Measurements from ENCODE around the gene GLIS1. TPM values are rescaled to one million over a fixed set of nuclear protein-coding genes. Genes with fewer than 3 reads are reported as not detected.

GLIS1 gene
- total and polyA plus RNA-seq, 2 of the 8 experiments (the other 6 are each of a cell fraction or from before 2014, with no cell fraction given), result 0.15 to 0.22 TPM

- Histone ChIP-seq H2AK5ac (ENCODE audit: low read depth, low read length) (no peak overlapping the region), H3K36me3 (ENCODE audit: control insufficient read depth in 2 of 4, insufficient read depth in 4 of 4, low read length in 3 of 4) (peaks cover 2 to 25% (median 8%) of the 10 kb centered on the region in 4 experiments; a peak in 4 of 8 replicates), H2BK5ac (ENCODE audit: low read depth, low read length) (no peak overlapping the region), H4K5ac (ENCODE audit: insufficient read length, low read depth, low read length) (no peak overlapping the region), H3K56ac (replicated peaks; ENCODE audit: insufficient read length, low read depth, low read length) (no peak overlapping the region), H3K4me2 (ENCODE audit: insufficient read depth in 1 of 2, low read depth in 2 of 2, low read length in 2 of 2) (no peak overlapping the region), H3K4ac (replicated peaks; ENCODE audit: insufficient read length, low read depth, low read length) (no peak overlapping the region), H2BK20ac (ENCODE audit: low read length) (no peak overlapping the region), H3K79me1 (ENCODE audit: low read depth, low read length) (no peaks in the 10 kb centered on the region), H3K27ac (ENCODE audit: low read depth, low read length) (no peak overlapping the region), H3K18ac (ENCODE audit: extremely low read depth, low read length) (no peak overlapping the region), H3K14ac (ENCODE audit: insufficient read length) (no peak overlapping the region), H3K79me2 (ENCODE audit: control insufficient read depth in 1 of 2, insufficient read depth in 2 of 2, low read length in 2 of 2) (no peaks in the 10 kb centered on the region), H2BK120ac (replicated peaks; ENCODE audit: low read depth, low read length) (no peak overlapping the region), H4K91ac (replicated peaks; ENCODE audit: insufficient read length, low read length) (no peak overlapping the region), H2BK15ac (ENCODE audit: low read length) (no peak overlapping the region), H3K4me1 (replicated peaks in 1 of 4; ENCODE audit: control insufficient read depth in 3 of 4, insufficient read depth in 4 of 4, low read length in 3 of 4) (no peaks in the 10 kb centered on the region; a peak in 1 of 7 replicates), H2BK12ac (ENCODE audit: low read depth, low read length) (no peak overlapping the region), H2AFZ (ENCODE audit: low read length) (no peak overlapping the region), H3K9me3 (ENCODE audit: insufficient read depth in 2 of 2, low read depth in 1 of 2, low read length in 1 of 2) (no peaks in the 10 kb centered on the region), H3K4me3 (ENCODE audit: extremely low read depth in 1 of 4, insufficient read depth in 2 of 4, low read depth in 3 of 4, low read length in 4 of 4) (no peak overlapping the region), H3K27me3 (replicated peaks in 1 of 4; ENCODE audit: control insufficient read depth in 3 of 4, extremely low read depth in 1 of 4, insufficient read depth in 3 of 4, low read length in 3 of 4) (no peaks in the 10 kb centered on the region), H3K9ac (replicated peaks in 1 of 4; ENCODE audit: extremely low read depth in 1 of 4, low read depth in 3 of 4, low read length in 3 of 4) (no peak overlapping the region), H3K23ac (ENCODE audit: insufficient read length) (no peak overlapping the region), H4K20me1 (replicated peaks in 1 of 2; ENCODE audit: control insufficient read depth in 1 of 2, insufficient read depth in 2 of 2, low read length in 2 of 2) (no peaks in the 10 kb centered on the region), H3K23me2 (ENCODE audit: low read depth, low read length) (no peaks in the 10 kb centered on the region), H4K8ac (ENCODE audit: extremely low read depth, insufficient read depth, low read length) (no peak overlapping the region)
- WGBS, 2 experiments (ENCODE audit: extremely low coverage in 1 of 2, insufficient coverage in 1 of 2, insufficient read length in 1 of 2, insufficient replicate concordance in 2 of 2, low coverage in 1 of 2, low lambda C conversion rate in 2 of 2, missing lambda C conversion rate in 1 of 2), result 93% methylated on average over 1 of the region's 1 CpG; no CpG with 5 or more reads in 1 of the 2 experiments
- FAIRE-seq (no peak), DNase-seq (ENCODE audit: low read depth in 1 of 2, low spot score in 2 of 2) (no peak)
- ChIA-PET POLR2A (ENCODE audit: partially characterized antibody) (interaction anchor here (1.1 kb wide), 1 partner anchor 11 kb away, joined by 3 read pairs; no protein-coding TSS in a partner anchor), CTCF (ENCODE audit: partially characterized antibody) (interaction anchor here (1.0 to 4.1 kb wide), 3 partner anchors 9 to 281 kb away, joined by 3 to 23 read pairs (median 6); no protein-coding TSS in a partner anchor)
- no peak for TF ChIP-seq YY1 (IDR thresholded peaks at IDR 0.05; ENCODE audit: low read depth, low read length)
Observed at GRCh38 chr1:53765657-53766056, 26.7 kb upstream of the GLIS1 start.

Measured in H1 (cell line).